NCI-H1930 (cell line): ENCODE measurements around the gene LRCH1.

ENCODE experiments used
- DNase-seq, 2 experiments: peaks; one replicate each; lab custom pipeline; 2025; lab: John Stamatoyannopoulos, UW

LRCH1 gene

DNA sequence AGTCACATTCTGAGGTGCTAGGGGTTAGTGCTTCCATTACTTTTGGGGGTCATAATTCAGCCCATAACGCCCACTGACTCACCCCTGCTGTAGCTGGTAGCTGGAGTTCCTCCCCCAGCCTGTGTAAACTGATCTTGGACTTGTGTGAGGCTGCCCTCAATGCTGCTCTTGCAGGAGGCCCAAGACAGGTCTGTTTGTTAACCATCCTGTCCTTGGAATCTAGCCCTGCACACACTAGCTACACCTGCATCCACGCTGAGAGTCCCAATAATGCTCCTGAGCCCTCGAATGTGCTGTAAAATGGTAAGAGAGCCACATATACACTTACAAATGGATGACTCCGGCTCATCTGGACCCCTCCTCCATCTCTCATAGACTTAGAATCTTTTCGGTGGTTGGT is 9.6 kb downstream of the LRCH1 start:
- no peak for DNase-seq

DNA sequence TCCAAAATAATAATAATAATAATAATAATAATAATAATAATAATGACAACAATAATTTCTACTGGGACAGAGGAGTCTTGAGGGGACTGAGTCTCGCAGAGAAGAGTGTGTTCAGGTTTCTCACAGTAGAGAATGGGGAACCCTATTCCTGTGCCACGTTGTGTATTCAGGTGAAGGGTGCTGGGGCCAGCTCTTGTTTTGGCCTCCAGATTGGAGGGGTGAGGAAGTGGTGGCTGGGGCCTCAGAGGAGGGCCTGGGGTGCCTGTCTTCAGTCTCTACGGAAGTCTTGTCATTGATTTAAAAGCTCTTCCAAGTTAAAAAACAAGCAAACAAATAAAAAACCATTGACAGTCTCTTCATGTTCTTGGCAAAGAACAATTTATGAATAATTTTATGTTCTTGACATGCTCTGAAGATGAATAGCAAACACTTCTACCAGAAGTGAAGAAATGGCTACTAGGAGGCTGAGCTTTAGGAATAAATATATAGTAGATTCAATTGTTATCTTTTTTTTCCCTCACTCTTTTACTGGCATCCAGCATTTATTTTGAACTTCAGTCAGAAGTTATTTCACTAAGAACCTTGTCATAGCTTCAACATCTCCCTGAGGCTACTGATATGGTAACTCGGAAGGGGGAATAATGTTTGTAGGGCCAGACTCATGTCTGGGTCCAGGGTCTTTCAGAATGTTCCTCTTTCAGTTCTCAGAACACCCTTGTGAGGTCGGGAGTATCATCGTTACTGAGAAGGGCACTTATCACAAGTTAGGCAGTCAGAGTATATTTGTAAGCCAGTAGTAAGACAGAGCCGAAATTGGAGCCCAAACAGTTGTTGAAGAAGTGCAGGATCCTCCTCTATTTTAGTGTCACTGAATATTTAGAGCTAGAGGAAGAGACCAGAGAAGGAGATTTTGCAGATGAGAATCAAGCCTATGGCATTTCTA is 13.1 kb downstream of the LRCH1 start:
- no peak for DNase-seq

DNA sequence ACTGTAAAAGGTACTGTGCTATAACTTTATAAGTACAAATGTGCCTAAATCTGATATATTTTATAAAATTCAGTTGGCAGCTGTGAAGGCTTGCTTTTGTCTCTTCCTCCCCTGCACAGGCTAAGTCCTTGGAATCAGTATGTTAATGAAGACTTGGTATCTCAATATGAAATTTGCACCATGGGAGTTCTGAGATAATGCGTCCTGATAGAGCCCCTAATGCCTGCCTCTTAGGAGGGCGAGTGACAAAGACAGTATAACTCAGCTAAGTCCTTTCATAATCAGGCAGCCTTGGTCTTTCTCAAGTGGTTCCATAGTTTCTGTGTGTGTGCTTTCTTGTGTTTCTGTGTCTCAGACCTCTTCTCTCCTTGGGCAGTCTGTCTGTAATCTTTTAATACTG is 14.7 kb downstream of the LRCH1 start:
- no peak for DNase-seq

DNA sequence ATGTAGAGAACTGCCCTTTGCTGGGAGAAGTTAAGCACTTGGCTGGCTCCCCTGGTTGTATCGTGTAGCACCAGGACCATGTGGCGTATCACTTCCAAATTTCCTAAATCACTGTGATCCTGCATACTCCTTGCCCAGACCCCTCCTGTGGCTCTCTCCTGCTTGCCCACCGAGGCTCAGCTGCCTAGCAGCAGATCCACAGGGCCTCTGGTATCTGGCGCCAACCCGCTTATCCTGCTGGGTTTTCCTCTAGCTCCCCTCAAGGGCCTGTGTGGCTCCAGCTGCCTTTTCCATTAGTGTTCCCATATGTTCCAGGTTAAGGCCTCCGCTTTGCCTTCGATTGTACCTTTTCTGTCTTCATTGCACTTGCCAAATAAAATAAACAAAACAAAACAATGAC is 16.5 kb downstream of the LRCH1 start:
- no peak for DNase-seq

DNA sequence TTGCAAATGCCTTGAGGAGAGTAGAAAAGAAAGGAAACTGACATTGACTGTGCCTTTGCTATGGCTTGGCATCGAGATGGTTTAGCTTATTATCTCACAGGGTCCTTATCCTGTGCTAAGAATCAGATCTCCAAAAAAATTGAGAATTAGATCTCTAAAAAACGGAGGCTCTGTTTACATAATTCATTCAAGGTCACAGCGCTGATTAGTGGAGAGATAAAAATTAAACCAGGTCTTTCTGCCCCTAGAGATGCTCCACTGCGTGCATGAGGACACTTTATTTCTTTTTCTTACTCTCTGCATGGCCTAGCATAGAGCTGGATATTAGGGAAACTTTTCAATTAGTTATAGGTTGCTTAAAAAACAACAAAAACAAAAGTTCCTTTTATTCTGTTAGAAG is 17.3 kb downstream of the LRCH1 start:
- no peak for DNase-seq

DNA sequence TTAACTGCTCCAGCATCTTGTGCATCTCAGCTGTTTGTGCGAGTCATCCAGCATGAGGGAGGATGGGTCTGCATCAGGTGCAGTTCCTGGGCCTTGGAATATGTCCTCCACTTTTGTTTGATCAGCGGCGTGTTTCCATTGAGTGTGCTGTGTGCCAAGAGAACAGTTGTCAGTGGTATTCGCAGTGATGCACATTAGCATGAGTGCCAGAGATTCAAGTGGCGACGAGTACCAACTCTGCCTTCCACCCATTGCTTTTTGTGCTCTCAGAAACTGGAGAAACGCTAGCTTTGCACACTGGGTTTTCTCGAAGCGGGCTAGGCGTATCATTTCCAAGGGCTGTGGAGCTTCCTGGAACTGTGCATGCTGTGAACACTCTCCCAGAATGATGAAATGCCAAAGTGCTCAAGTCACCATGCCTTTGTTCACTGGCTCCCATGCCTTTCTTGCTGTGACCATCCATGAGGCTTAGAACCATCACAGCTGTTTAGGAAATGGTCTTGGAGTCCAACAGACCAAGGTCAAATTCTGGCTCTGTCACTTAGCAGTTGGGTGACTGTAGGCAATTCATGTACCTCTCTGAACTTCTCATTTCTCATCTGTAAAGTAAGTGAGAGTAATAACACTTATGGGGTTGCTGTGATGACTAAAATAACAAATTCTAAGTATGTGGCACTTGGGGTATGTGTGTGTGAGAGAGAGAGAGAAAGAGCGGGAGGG is 18.4 kb downstream of the LRCH1 start:
- no peak for DNase-seq

DNA sequence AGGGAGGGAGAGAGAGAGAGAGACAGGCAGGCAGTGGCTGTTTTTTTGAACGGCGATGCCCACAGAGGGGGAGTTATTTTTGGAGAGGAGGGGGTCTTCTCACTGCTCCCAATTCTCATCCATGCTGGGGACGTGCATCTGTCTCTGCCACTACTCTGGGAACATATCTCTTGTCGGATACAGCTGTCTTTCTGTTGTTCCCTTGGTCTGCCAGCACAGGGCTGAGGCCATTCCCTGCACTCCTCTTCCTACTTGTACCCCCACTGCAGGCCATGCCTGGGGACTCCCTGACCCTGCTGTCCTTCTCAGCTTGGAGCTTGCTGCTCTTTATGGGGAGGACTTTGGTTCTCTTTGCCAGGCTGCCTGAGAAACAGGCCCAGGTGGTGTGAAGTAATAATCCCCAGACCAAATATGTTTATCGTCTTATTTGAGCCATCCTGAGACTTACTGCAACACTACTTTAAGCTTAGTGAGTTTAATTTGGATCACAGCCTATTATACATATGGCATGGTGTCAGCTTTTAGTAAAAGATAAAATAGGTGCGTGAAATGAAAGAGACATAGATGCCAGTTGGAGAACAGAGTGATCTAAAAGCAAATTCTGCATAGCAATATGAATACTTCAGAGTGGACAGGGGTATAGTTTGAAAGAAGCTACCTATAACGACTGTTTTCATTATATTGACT is 19.1 kb downstream of the LRCH1 start:
- no peak for DNase-seq

DNA sequence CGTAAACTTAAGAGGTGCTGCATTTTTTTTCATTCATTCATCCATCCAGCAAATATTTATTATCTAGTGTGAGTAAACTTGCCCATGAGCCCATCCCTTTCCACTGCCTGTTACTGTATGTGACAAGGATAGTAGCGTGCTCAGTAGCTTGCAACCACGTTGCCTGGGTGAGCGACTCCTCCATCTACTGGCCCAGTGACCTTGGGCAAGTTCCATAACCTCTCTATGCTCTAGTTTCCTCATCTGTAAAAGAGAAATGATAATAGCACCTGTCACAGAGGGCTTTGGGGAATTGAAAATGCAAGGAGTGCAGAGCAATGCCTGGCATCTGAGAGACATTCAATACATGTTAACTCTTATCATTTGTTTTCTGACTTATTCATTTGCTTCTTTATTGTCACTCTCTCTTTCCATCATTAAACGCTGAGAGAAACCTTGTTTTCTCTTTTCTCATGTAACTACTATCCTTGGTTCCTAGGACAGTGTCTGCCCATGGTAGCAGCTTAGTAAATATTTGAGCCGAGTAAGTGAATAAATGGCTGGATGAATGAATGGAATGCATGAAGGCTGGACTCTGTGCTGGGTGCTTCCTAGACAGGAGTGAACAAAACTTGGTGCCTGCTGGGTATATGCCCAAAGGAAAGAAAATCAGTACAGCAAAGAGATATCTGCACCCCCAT is 19.9 kb downstream of the LRCH1 start:
- no peak for DNase-seq

DNA sequence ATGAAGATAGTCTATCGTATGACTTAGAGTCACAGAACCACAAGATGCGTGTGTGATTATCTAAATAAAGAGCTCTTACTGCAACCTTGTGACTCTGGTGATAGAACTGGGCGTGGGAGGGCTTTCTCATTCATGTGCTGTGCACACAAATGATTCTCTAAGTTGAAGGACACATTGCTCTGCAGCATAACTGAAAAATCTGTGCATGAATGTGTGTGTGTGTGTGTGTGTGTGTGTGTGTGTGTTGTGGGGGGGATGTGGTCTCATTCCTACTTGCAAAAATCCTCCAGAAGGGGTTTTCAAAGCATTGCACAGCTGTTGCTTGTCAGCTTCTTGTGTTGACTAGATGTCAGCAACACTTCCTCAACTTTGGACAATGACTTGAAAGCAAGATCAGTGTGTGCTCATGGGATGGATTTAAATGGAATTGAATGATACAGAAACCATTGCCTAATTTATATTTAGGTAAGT is 22.4 kb downstream of the LRCH1 start:
- DNase-seq, result no peak

DNA sequence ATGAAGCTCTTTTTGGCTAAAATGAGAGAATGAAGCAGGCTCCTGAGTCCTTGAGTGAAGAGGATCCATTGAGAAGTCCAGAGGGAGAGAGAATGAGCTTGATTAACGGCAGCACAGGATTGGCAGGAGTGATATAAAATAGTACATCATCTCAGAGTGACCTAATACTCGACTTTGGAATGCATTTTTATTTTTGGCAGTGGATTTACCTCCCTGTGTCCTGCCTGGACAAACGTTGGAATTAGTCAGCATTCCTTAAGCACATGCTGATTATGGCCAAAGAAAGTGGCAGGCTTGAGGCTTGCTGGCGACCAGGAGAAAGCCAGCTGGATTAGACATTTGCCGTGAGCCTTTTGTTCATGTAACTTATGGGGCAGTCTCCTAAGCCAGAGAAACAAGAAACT is 22.9 kb downstream of the LRCH1 start:
- DNase-seq, result no peak

DNA sequence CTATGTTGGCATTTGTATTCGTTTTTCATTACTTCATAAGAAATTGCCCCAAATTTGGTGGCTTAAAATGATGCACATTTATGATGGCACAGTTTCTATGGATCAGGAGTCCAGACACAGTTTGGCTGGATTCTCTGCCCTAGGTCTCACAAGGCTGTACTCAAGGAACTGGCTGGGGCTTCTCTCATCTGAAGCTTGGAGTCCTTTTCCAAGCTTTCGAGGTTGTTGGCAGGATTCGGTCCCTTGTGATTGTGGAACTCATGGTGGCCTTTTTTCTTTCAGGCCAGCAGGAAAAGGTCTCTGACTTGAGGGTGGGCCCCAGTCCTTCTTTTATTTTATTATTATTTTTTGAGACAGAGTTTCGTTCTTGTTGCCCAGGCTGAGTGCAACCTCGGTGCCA is 23.8 kb downstream of the LRCH1 start:
- no peak for DNase-seq

DNA sequence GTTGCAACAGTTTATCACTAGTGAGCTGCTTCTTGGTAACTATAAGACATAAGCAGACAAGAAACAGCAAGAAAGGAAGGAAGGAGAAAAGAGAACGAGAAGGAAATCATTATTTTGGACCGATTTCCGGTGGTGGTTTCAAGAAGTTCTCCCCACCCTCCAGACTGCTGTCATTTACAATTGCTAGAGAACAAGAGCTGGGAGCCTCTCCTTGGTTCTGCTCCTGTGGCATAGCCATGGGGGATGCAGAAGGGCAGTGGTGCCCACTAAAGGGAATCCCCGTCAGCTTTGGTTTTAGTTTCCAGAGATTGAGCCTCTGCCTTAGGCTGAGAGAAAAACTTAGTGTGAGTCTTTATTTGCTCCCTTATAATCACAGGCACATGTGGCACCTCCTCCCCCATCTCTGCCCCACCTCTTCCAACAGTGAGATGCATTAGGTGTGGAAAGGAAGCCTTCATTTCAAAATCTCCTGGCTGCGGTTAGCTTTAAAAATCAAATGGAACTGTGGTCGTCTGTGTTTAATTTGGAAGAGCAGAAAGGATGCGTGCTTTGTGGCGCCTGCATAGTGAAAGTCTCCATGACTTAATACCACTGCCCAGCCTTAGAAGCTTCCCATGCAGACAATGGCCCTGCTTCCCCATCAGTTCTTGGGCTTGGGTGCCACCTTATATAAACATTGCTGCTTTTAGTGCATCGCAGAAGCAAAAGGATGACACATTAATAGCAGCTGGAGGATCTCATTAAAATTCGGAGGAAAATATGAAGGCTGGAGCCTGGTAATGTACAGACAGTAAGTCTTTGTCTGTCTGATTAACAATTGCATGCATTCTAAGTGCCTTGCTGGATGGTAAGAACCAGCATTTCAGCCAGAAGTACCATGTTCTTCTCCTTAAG is 25.0 kb downstream of the LRCH1 start:
- DNase-seq, result no peak

DNA sequence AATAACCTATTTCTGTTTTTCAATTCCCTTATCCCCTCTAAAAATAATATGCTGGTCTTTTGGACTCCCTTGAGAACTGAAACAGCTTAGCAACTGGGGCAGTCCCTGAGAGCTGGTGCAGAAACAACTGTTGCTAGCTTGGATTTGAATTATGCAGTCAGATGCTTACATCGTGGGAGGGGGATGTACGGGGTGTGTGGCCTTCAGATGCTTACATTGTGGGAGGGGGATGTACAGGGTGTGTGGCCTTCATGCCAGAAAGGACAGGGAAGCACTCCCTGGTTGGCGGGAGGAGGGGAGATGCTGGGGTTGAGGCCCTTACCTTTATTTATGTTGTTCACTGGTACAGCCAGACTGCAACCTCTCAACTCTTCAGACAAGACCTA is 25.6 kb downstream of the LRCH1 start:
- no peak for DNase-seq

DNA sequence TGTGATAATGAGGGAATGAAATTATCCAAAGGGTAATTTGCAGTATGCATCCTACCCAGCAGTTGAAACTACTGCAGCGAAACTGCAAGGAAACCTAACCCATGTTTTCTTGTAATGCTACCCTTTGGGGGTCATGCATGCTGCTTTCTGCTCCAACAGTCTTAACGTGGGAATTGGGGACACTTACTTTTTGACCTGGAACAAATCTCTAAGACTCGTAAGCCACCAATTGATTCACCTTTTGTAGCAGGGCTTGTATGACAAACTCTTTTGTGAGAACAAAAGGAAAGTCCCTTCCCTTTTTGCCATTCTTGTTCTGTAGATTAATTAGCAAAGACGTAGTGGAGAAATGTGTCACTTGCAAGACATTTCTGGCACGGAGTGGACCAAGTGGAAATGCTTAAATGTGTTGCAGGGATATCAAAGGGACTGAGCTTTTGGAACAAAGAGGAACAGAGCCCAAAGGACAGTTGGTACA is 27.4 kb downstream of the LRCH1 start:
- no peak for DNase-seq

DNA sequence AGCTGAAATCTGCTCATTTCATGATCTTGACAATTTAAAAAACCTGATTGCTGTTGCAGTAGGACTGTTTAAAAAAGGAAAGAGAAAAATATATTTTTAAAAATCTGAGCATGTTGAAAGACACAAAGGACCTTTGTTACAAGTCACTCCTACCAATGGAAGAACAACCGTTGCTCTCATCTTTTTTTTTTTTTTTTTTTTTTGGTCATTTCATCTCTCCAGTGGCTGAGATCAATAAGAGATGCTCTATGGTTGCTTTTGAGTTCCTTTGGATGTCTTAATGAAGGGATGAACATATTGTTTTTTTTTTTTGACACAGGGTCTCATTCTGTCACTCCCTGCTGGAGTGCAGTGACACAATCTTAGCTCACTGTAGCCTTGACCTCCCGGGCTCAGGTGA is 29.2 kb downstream of the LRCH1 start:
- no peak for DNase-seq

DNA sequence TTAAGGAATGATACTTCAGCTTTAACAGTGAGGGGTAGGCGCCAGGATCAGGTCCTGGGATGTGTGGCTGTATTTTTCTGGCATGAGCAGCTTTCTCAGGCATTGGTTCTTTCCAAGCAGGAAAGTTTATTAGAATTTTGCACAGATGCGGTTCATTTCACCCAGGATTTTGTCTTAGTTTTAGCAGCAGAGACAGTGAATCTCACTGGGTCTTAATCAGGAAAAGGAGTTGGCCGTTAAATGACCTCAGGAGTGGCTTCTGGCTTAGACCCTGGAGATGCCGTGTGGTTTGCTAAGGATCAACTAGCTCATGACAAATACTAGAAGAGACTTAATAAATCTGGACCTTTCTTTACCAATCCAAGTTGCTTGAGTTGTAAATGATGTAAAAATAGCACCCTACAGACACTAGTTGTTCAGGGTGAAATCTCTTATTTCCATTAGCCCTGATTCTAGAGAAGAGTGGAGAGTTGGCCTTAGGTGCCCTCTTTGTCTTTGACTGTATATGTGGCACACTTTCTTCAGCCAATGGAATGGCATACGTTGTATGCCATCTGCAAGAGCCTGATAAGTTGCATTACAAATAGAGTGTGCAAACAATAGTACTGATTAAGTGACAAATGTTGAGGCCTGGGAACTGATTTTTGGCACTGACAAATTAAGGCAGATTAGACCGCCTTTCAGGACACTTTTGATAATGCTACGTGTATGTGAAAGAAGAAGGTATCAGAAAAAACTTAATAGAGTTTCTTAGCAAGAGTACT is 34.0 kb downstream of the LRCH1 start:
- no peak for DNase-seq

DNA sequence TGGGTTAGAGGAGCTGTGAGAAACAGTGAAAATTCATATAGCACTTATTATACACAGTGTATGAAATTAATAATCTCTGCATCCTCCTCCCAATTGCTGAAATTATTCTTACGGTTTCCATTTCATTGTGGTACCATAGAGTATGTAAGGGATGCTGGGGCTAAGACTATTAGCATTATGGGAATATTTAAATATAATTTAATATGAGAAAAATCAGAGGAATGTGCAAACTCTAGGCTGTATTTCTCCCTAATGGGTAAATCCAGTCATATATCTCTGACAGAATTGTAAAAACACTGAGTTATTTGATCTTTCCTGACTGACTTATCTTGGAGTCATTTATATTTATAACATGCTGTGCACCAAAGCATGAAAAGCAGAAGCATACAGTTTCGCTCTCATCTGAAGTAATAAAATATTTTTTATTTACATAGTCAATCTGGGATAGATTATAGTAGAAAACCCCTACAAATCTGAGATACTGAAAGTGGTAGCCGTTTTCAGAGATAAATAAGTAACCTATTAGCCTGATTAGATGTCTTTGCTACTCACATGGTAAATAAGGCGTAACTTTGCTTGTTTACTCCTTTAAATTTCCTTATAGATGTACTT is 34.9 kb downstream of the LRCH1 start:
- DNase-seq, result no peak

DNA sequence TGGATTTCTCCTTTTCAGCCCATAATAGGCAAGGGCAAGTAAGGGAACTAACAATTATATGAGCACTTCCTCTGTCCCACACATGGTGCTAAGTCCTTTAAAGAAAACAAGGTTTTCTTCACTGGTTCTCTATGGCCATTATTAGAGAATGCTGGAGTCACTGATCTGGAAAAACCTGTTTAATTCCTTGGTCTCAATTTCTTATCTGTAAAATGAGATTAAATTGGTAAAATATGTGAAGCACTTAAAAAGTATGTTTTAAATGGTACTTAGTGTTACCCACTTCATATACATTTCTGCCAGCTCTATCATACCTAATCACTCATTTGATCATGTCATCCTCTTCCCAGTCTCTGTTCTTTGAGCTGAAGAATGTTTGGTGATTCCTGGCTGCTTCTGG is 39.4 kb downstream of the LRCH1 start:
- DNase-seq, result no peak

DNA sequence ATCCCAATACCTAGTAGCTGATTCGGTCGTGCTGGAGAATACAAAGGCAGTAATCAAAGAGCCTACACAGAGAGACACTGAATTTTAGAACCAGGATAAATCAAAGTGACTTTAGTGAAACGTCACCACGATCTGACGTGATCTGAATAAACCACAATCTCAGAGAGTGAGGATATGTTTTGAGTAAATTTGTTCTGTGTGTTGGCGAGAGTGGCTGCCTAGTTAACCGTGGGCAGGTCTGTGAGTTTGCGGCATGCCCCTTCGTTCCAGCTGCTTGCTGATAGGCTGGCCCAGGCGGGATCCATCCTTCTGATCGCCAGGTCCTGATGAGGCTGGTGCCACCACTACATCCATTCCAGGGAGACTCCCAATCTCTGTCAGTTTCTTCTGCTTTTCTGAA is 40.4 kb downstream of the LRCH1 start:
- DNase-seq, result no peak
